HL-60 (cell line): ENCODE data around the gene GLI2.

Experiments used
- DNase-seq, 2 experiments: peaks; one replicate each; pipeline ENCODE4 v3.0.0-alpha.2; 2010 to 2020; ENCODE audit warnings: low read depth in 1 of 2, low spot score in 1 of 2
- H3K27ac ChIP-seq: fragments of 250-450 bp; sonication (Bioruptor Pico); replicated peaks from 2 replicates; pipeline ENCODE4 v1.5.1; 2020; ENCODE audit warnings: mild to moderate bottlenecking, moderate library complexity
- H3K27me3 ChIP-seq: fragments of 250-450 bp; sonication (Bioruptor Pico); 2 replicates; pipeline ENCODE4 v1.5.1; 2021; ENCODE audit warnings: mild to moderate bottlenecking, moderate library complexity; ENCODE audit not compliant: insufficient read depth, poor library complexity, severe bottlenecking
- H3K4me3 ChIP-seq: replicated peaks from 2 replicates; pipeline ENCODE4 v1.5.1; 2011; ENCODE audit warnings: mild to moderate bottlenecking, control low read depth, low read length; ENCODE audit not compliant: insufficient read depth
- CTCF ChIP-seq: IDR thresholded peaks from one replicate; pipeline ENCODE4 v1.5.1; 2011; ENCODE audit warnings: low read length, control low read depth, inconsistent platforms; ENCODE audit not compliant: insufficient read depth
- GABPA ChIP-seq: IDR thresholded peaks from 2 replicates; pipeline ENCODE4 v1.6.1; 2012; ENCODE audit warnings: low read depth
- POLR2AphosphoS5 ChIP-seq: IDR thresholded peaks from 2 replicates; pipeline ENCODE4 v1.6.1; 2012; ENCODE audit warnings: low read depth
- REST ChIP-seq: IDR thresholded peaks from 2 replicates; pipeline ENCODE4 v1.6.1; 2012; ENCODE audit warnings: low read depth; ENCODE audit not compliant: insufficient replicate concordance
- SPI1 ChIP-seq: IDR thresholded peaks from 2 replicates; pipeline ENCODE4 v1.6.1; 2012; ENCODE audit warnings: low read depth, mild to moderate bottlenecking, borderline replicate concordance

The GLI2 gene

GRCh38 chr2:120702061-120702460 is 33.6 kb upstream of the GLI2 start:
- Histone ChIP-seq H3K27ac (no peak overlapping the region), H3K27me3 (no peaks in the 10 kb centered on the region)
- no peak for DNase-seq

GRCh38 chr2:120702801-120703200 is 32.9 kb upstream of the GLI2 start:
- DNase-seq: no peak
- H3K4me3 ChIP-seq: no peak overlapping the region
- TF ChIP-seq SPI1 (no peak), POLR2AphosphoS5 (no peak), CTCF (no peak), REST (no peak), GABPA (no peak)
- no peaks in the 10 kb centered on the region for H3K27me3 ChIP-seq
- no peak overlapping the region for H3K27ac ChIP-seq

More at GRCh38 chr2:120702061-120702460, 33.6 kb upstream of the GLI2 start:
- no peak for TF ChIP-seq REST
- no peak for TF ChIP-seq CTCF
- no peak for TF ChIP-seq SPI1
- TF ChIP-seq GABPA: no peak
- no peak for TF ChIP-seq POLR2AphosphoS5
- H3K4me3 ChIP-seq: no peak overlapping the region

GRCh38 chr2:120703330-120703994 is 32.2 kb upstream of the GLI2 start:
- DNase-seq: no peak
- TF ChIP-seq SPI1 (no peak), GABPA (no peak), REST (no peak), CTCF (no peak), POLR2AphosphoS5 (no peak)
- no peaks in the 10 kb centered on the region for H3K27me3 ChIP-seq

More at GRCh38 chr2:120703330-120703994, 32.2 kb upstream of the GLI2 start:
- H3K4me3 ChIP-seq: no peak overlapping the region
- no peak overlapping the region for H3K27ac ChIP-seq
